DLD1 (cell line): ENCODE measurements around the gene OR2B2.
"Not testable (repeated sequence)": the region's sequence is repeated elsewhere in the genome, so short reads cannot be mapped to it uniquely, and the experiment has no call there.

Source experiments
- in situ Hi-C: cut with HindIII; loops from 2 replicates; pipeline ENCODE4 v1.10.0; 2017; ENCODE audit warnings: low sequenced_read_pairs

Gene OR2B2

DNA sequence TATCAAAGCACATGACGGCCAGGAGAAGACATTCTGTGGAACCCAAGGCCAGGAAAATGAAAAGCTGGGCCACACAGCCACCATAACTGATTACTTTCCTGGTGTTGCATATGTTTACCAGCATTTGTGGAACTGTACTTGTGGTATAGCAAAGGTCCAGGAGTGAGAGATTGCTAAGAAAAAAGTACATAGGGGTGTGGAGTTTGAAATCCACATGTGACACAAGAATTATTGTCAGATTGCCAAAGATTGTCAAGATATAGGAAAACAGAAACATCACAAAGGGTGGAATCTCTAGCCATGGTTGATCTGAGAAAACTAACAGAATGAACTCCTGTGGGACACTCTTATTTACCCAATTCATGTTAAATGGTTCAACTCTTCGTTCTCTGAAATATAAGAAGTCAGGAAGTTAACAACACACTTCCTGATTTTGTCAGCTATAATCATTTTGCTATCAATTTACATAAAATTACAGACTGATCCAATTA lies at the start of gene OR2B2:
Gene OR2B2 (minus strand): TSS at position 441 of the 491 bp plus-strand sequence. CDS start 77 bp downstream, at position 364.
- in situ Hi-C loops: no loop called here

DNA sequence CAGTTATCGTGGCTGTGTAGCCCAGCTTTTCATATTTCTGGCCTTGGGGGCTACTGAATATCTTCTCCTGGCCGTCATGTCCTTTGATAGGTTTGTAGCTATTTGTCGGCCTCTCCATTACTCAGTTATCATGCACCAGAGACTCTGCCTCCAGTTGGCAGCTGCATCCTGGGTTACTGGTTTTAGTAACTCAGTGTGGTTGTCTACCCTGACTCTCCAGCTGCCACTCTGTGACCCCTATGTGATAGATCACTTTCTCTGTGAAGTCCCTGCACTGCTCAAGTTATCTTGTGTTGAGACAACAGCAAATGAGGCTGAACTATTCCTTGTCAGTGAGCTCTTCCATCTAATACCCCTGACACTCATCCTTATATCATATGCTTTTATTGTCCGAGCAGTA lies 45.3 kb upstream of the OR2B2 start:
- in situ Hi-C loops: no loop called here

DNA sequence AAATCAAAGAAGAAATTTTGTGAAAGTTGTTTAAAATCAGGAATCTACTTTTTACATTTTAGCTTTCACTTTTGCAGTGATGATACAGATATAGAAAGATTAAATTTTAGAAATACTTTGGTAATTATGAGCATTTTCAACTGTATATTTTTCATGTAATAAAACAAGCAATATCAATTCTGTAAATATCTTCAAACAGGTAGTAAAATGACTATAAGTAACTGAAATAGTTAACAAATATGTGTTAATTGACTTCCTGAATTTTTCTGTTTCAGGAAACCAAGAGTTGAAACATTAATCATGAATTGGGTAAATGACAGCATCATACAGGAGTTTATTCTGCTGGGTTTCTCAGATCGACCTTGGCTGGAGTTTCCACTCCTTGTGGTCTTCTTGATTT lies 44.7 kb upstream of the OR2B2 start, which contains the start of gene OR2B6:
Gene OR2B6 (plus strand): TSS at position 301 of the 400 bp plus-strand sequence. CDS start 0 bp downstream, at position 301.
- in situ Hi-C loops: no loop called here

DNA sequence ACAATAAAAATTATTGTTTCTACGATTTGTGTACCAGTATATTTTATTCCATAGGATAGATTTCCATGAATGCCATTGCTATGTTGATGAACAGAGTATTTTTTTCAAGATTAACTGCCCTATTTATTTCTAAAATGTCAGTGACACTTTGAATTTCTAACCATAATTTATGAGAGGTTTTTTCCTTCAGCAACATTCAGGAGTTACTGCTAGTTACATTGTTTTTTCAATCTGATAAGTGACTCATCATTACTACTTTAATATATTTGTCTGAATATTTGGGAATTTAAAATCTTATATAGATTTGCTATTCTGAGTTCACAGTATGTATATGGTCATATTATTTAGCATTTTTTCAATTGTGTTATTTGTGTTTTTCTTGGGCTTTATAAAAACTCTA lies 38.8 kb upstream of the OR2B2 start:
- in situ Hi-C loops: no loop called here

DNA sequence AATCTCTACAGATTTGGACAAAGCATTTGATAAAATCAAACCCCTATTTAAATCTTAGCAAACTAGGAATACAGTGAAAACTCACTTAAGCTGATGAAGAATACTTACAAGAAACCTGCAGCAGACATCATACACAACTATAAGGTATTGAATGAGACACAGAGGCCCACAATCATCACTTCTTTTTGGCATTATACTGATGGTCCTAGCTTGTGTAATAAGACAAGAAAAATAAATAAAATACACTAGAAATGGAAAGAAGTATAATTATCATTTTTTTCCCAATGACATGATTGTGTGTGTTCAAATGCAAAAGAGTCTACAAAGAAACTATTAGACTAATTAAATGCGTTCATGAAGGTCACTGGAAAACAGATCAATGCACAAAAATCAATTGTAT lies 36.0 kb upstream of the OR2B2 start:
- in situ Hi-C loops: no loop called here

DNA sequence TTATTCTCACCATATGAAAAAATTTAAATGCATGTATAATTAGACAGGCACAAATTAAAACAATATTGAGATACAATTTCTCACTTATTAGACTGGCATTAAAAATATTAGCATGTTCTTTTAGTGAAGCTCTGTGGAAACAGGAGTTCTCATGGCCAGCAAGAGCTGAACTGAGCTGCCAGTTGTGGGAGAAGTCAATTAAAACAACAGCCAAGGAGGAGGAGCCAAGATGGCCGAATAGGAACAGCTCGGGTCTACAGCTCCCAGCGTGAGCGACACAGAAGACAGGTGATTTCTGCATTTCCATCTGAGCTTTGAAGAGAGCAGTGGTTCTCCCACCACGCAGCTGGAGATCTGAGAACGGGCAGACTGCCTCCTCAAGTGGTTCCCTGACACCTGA lies 30.9 kb upstream of the OR2B2 start:
- in situ Hi-C loops: not testable (repeated sequence)

DNA sequence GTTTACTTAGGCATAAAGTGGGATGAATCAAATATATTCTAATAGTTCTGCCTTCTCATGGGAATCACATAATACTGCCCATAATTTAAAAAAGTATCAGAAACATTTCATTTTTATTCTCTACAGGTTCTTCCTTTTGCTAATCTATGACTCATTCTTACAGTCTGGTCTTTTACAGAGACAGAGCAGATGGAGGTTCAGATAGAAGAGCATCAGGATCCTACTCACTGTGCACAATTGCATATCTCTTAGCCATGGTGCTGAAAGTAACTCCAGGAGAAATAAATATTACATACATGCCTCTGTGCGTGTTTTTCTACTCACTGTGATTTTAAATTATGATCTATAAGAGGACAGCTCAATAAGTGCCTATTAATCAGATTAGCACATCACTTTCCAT lies 28.6 kb upstream of the OR2B2 start:
- in situ Hi-C loops: no loop called here

DNA sequence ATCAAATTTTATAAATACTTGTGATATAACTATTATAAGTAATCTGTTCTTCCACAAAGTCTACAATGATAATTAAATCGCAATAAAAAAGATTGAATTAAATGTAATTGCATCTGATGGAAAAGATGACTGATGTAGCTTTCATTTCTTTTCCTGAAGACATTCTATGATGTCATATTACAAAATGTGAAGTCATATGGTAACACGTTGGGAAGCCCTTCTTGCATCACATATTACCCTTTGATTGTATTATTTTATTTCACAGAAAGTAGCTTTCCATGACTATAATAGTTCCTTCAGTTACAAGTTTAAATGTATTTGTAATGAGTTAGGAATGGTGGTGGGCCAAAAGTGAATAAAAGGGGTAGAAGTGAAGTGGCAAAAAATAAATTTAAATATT lies 19.0 kb upstream of the OR2B2 start:
- in situ Hi-C loops: no loop called here

DNA sequence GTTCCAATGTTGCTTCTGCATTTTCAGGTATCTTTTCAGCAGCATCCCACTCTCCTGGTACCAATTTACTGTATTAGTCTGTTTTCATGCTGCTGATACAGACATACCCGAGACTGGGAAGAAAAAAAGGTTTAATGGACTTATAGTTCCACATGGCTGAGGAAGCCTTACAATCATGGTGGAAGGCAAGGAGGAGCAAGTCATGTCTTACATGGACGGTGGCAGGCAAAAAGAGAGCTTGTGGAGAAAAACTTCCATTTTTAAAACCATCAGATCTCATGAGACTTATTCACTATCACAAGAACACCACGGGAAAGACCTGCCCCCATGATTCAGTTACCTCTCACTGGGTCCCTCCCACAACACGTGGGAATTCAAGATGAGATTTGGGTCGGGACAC lies 17.7 kb upstream of the OR2B2 start:
- in situ Hi-C loops: not testable (repeated sequence)

DNA sequence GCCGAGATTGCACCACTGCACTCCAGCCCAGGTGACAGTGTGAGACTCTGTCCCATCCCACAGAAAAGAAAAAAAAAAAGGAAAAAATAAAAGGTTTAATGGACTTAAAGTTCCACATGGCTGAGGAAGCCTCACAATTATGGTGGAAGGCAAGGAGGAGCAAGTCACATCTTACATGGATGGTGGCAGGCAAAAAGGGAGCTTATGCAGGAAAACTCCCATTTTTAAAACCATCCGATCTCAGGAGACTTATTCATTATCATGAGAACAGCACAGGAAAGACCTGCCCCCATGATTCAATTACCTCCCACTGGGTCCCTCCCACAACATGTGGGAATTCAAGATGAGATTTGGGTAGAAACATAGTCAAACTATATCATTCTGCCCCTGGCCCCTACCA lies 15.8 kb upstream of the OR2B2 start:
- in situ Hi-C loops: not testable (repeated sequence)

DNA sequence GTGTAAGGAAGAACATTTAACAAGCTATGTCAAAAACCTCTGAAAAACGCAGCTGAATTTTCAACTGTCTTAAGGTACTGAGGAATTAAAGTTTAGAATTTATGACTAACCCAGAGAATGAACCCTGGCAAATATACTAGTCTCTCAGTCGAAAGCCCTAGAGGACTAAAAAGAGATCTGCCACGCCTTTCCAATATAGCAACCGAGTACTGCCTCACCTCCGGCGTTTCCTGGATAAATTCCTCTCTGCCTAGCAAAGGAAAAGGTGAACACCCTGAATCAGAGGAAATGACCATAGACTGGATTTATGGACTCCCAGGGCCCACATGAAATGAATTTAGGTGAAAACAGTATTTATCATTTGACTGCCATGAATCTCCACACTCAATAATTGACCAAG lies 12.0 kb upstream of the OR2B2 start:
- in situ Hi-C loops: no loop called here

DNA sequence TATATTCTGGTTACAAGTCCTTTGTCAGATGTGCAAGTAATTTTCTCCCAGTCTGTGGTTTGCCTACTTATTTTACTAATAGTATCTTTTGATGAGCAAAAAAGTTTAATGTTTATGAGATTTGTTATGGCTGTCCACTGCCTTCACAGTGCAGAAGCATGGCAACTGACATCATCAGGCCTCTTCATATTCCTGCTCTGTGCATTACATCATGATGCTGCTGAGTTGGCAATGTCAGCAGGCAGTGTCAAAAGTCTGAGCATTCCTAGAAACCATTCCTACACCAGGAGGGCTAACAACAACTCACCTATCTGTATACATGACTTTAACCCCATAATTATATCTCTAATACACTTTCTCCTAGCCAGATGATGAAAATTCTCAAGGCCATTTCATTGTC lies 10.8 kb upstream of the OR2B2 start:
- in situ Hi-C loops: no loop called here

DNA sequence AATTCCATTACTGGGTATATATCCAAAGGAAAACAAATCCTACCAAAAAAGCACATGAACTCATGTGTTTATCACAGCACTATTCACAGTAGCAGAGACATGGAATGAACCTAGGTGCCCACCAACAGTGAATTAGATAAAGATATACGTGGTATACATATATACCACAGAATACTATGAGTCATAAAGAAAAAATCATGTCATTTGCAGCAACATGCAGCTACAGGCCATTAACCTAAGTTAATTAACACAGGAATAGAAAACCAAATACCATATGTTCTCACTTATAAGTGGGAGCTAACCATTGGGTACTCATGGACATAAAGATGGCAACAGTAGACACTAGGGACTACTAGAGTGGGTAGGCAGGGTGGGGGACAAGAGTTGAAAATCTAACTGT lies 4.2 kb downstream of the OR2B2 start:
- in situ Hi-C loops: no loop called here

DNA sequence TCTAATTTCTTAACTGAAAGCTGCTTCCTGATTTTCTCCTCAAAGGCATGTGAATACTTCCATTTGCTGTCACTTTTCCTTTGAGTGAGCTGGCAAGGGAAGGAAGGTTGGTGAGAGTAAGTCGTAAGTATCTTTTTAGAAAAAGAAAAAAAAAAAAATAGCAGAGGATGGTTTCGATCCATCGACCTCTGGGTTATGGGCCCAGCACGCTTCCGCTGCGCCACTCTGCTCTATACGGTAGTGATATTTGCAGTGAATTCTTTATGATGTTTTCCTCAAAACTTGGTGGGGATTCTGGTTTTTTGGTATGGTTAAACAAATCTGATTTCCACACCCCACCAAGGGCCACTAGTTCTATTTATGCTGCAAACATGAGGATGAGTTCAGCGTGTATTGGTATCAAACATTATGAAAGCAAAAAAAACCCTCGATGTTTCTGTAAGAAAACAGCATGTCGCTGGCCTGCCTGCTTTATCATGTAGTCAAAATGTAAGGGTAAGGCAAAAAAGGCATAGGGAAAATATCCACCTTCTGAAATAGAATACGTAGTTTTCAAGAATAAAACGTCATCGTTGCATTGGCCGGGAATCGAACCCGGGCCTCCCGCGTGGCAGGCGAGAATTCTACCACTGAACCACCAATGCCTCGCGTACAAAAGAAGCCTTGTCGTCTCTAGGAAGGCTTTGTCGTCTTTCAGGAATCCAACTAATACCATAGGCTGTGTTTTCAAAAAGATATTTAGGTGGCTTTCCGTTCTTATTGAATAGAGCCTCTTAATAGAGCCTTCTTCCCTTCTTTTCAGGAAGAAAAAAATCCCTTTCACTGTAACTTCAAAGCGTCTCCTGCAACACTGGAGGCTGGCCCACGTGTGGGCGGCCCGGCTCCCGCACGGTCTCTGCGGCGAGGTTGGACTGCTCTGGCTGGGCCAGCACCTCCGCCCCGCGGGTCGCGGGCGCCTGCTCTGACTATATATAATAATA lies 9.6 kb downstream of the OR2B2 start:
- in situ Hi-C loops: no loop called here

DNA sequence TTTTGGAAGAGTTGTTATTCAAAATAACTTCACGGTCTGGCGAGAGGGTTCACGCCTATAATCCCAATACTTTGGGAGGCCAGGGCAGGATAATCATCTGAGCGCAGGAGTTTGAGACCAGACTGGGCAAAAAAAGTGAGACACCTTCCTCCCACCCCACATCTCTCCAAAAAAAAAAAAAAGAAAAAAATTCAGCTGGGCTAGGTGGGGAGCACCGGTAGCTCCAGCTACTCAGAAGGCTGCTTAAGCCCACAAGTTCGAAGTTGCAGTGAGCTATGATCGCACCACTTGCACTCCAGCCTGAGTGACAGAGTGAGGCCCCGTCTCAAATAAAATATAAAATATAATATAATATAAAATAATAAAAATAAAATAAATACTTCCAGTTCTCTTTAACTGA lies 10.4 kb downstream of the OR2B2 start:
- in situ Hi-C loops: no loop called here

DNA sequence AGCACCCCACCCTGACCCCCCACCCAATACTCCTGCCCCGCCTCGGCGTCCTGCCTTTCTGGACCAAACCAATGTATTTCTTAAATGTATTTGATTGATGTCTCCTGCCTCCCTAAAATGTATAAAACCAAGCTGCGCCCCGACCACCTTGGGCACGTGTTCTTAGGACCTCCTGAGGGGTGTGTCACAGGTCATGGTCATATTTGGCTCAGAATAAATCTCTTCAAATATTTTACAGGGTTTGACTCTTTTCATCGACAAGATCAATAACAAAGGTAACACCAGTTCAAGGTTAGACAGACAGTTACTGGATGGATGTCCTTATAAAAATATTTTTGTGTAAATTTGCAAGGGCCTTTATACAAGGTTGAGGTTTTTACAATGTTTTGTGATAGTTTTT lies 12.0 kb downstream of the OR2B2 start:
- in situ Hi-C loops: not testable (repeated sequence)

DNA sequence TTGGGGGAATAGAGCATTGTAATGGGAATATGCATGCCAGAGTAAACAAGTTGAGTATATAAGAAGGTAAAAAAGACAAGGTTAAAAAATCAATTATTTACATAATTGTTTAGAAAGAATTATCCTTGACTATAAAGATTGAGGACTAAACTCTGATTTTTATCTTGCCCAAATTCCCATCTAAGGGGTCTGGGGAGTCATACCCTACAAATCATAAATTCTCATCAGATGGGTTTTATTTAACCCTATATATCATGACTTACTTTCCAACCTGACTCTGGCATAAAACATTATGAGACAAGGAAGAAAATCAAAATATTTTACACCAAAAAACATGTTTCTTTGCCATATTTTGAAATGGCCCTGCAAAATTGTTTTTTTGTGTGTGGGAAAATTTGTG lies 12.7 kb downstream of the OR2B2 start:
- in situ Hi-C loops: no loop called here

DNA sequence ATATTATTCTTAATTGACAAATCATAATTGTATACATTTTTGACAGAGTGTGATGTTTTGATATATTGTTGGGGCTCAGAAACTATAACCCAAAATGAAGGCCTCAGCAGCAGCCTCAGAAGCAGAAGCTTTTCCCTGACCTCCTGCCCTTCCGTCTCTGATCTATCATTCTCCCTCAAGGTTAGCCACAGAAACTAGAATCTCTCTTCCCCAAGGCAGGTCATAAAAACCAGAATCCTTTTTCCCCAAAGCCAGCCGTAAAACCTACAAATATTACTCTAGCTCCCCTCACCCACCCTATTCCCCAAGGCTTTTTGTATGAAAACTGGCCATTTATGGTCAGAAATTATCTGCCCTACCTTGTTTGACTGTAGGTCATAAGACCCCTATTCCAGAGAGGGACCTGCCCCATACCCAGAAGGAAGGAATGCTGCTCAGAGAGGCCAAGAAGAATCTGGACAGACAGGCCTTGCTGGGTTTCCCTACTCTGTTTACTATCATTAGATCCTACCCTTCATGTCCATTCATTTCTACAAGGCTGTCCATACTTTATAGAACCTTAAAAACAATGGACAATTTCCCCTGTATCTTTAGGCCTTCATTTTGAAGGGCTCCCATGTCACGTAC lies 14.5 kb downstream of the OR2B2 start:
- in situ Hi-C loops: no loop called here

DNA sequence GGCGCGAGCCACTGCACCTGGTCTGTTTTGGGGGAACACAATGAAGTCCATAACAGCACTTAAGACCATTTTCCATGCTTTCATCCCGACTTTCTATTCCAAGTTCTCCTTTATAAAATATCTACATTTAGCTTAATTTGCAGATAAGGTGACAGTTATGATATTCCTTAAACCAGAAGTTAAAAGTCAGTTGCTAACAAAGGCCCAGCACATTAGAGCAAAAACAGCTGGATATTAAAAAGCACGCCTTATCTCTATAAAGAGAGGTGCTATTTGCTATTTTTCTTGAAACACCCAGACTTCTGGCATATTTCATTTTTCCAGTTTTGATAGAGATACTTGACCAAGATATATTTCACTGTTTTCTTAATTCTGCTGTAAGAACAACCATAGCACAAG lies 15.8 kb downstream of the OR2B2 start:
- in situ Hi-C loops: no loop called here

DNA sequence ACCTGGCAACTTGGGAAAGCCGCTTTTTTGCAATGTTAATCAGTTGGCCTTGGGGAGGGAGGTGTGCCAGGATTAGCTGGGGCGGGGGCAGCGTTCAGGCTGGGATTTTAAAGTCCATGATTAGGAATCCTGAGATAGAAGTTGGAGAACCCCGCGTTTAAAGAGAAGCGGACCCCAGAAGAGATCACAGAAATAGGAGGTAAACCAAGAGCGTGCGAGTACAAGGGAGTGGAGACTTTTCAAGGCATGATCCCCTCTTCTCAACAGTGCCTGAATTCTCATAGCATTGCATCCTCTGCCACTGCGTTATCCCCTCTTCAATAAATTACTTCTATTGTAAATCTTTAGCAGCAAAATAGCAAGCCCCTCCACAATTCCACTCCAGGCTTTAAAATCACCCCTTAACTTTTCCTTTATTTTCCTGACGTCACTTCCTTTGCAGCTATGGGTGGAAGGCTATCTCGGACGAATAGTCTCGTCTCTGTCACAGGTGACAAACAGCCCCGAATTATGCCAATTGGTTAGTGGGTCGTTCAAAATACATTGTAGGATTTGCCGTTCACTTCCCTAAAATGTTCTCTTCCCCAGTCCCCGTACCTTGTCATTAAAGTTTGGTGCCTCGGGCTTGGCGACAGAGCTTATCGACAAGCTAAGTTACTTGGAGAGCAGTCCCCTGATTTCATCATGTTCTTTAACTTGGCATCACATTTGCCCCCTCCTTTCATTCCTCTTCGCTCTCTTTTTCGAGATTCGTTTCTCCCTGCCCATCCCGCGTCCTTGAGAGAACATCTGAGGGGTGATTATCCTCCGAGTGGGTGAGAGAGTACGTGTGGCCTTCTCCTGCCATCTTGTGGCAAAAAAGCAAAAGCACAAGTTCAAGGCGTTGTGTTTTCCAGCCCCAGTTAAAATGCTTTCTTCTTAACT lies 17.1 kb downstream of the OR2B2 start:
- in situ Hi-C loops: no loop called here
